ENCODE results near the gene ROBO2. TPM values are rescaled to one million over a fixed set of nuclear protein-coding genes. Genes with fewer than 3 reads are reported as not detected.

The ROBO2 gene
- total RNA-seq, 1 donor from 2014 or later, result 2.9 TPM

GRCh38 chr3:77203851-77204250 lies 164.0 kb downstream of the ROBO2 start:
- no peaks in the 10 kb centered on the region for H3K27me3 ChIP-seq
- H3K9me3 ChIP-seq, result no peaks in the 10 kb centered on the region
- DNase-seq (ENCODE audit: low spot score in 2 of 2), result no peak
- no peaks in the 10 kb centered on the region for H3K36me3 ChIP-seq
- TF ChIP-seq CTCF (IDR thresholded peaks at IDR 0.05), result no peak
- intact Hi-C loops (cut with DNase I), result no loop called here
- H3K4me3 ChIP-seq, result no peak overlapping the region
- H3K4me1 ChIP-seq, result no peaks in the 10 kb centered on the region
- H3K27ac ChIP-seq, result no peak overlapping the region

- no peaks in the 10 kb centered on the region for H3K36me3 ChIP-seq
- no peak for TF ChIP-seq CTCF (IDR thresholded peaks at IDR 0.05)
- H3K9me3 ChIP-seq, result no peaks in the 10 kb centered on the region
- DNase-seq (ENCODE audit: low spot score in 2 of 2), result no peak
- no peaks in the 10 kb centered on the region for H3K4me1 ChIP-seq
- intact Hi-C loops (cut with DNase I), result no loop called here
- no peak overlapping the region for H3K27ac ChIP-seq
- H3K4me3 ChIP-seq, result no peak overlapping the region
- H3K27me3 ChIP-seq, result no peaks in the 10 kb centered on the region
These were observed 164.9 kb downstream of the ROBO2 start for GRCh38 chr3:77204788-77205187.

GRCh38 chr3:77207753-77208152 lies 167.9 kb downstream of the ROBO2 start:
- no peak for TF ChIP-seq CTCF (IDR thresholded peaks at IDR 0.05)
- intact Hi-C loops (cut with DNase I), result no loop called here
- Histone ChIP-seq H3K4me3 (no peak overlapping the region), H3K9me3 (no peaks in the 10 kb centered on the region), H3K27ac (no peak overlapping the region), H3K4me1 (no peaks in the 10 kb centered on the region), H3K27me3 (no peaks in the 10 kb centered on the region), H3K36me3 (no peaks in the 10 kb centered on the region)
- DNase-seq (ENCODE audit: low spot score in 2 of 2), result no peak

GRCh38 chr3:77222701-77223100 lies 182.8 kb downstream of the ROBO2 start:
- Histone ChIP-seq H3K4me1 (no peaks in the 10 kb centered on the region), H3K36me3 (no peaks in the 10 kb centered on the region), H3K27ac (no peak overlapping the region), H3K4me3 (no peak overlapping the region), H3K27me3 (no peaks in the 10 kb centered on the region), H3K9me3 (no peaks in the 10 kb centered on the region)
- no peak for TF ChIP-seq CTCF (IDR thresholded peaks at IDR 0.05)
- intact Hi-C loops (cut with DNase I), result no loop called here
- DNase-seq (ENCODE audit: low spot score in 2 of 2), result no peak

GRCh38 chr3:77227567-77227966 lies 187.7 kb downstream of the ROBO2 start:
- Histone ChIP-seq H3K4me3 (no peak overlapping the region), H3K27ac (no peak overlapping the region), H3K9me3 (no peaks in the 10 kb centered on the region), H3K27me3 (no peaks in the 10 kb centered on the region), H3K4me1 (no peaks in the 10 kb centered on the region), H3K36me3 (no peaks in the 10 kb centered on the region)
- DNase-seq (ENCODE audit: low spot score in 2 of 2), result no peak
- TF ChIP-seq CTCF (IDR thresholded peaks at IDR 0.05), result no peak
- intact Hi-C loops (cut with DNase I), result no loop called here

GRCh38 chr3:77232557-77232956 lies 192.7 kb downstream of the ROBO2 start:
- TF ChIP-seq CTCF (IDR thresholded peaks at IDR 0.05), result no peak
- Histone ChIP-seq H3K4me1 (no peaks in the 10 kb centered on the region), H3K9me3 (no peaks in the 10 kb centered on the region), H3K27me3 (no peaks in the 10 kb centered on the region), H3K4me3 (no peak overlapping the region), H3K36me3 (no peaks in the 10 kb centered on the region), H3K27ac (no peak overlapping the region)
- no peak for DNase-seq (ENCODE audit: low spot score in 2 of 2)
- intact Hi-C loops (cut with DNase I), result no loop called here

Measured in ascending aorta (tissue), 2 donors.